Measurements from ENCODE around the gene PCBD1.

DNA sequence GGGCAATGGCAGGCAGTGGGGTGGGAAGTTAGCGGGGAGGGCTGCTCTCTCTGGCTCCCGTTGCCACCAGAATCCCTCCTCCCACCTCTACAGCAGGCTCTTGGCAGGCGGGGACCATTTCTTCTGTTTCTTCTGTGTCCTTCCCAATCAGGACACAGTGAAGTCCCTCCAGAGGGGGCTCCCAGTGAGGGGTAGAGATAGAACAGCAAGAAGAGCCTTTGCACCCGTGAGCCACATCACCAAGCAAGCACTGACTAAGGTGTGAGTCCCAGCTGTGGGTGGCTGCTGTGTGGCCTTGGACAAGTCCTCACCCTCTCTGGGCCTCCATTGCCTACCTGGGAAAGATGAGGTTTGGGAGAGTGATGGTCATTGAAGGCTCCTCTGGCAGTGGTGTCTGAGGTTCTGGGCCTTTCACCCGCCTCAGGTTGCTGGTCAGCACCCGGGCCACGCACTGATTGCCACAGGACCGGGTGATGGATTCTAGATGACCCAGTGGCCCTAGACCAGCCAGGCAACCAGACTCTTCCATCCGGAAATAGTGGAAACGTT, 26.0 kb upstream of the PCBD1 start:
- TF ChIP-seq POLR2AphosphoS5 (IDR thresholded peaks at IDR 0.05; ENCODE audit: low read depth, low read length) (no peak), POLR2A (IDR thresholded peaks at IDR 0.05; ENCODE audit: low read depth, low read length) (no peak), TAF1 (IDR thresholded peaks at IDR 0.05; ENCODE audit: borderline replicate concordance, low read depth, low read length) (no peak)
